GM06990 (cell line): ENCODE results near the gene AGAP1.

ENCODE experiments used
- DNase-seq: peaks from one replicate; pipeline ENCODE4 v3.0.0-alpha.2; 2011; ENCODE audit not compliant: insufficient read length; ENCODE audit errors: extremely low read depth
- H3K27me3 ChIP-seq: replicated peaks from 2 replicates; pipeline ENCODE4 v1.6.0; 2011; ENCODE audit warnings: low read length; ENCODE audit not compliant: control insufficient read depth, insufficient read depth
- H3K36me3 ChIP-seq: 2 replicates; pipeline ENCODE4 v1.5.1; 2011; ENCODE audit warnings: low read length; ENCODE audit not compliant: control insufficient read depth, insufficient read depth
- H3K4me3 ChIP-seq: replicated peaks from 2 replicates; pipeline ENCODE4 v1.5.1; 2011; ENCODE audit warnings: low read depth, mild to moderate bottlenecking, control low read depth, low read length
- TF ChIP-seq, protein P1 (sequence below): IDR thresholded peaks from 2 replicates; pipeline ENCODE4 v1.5.1; 2011; ENCODE audit warnings: low read length, control low read depth, mild to moderate bottlenecking, inconsistent platforms; ENCODE audit not compliant: insufficient read depth, poor library complexity, severe bottlenecking

Gene AGAP1

DNA sequence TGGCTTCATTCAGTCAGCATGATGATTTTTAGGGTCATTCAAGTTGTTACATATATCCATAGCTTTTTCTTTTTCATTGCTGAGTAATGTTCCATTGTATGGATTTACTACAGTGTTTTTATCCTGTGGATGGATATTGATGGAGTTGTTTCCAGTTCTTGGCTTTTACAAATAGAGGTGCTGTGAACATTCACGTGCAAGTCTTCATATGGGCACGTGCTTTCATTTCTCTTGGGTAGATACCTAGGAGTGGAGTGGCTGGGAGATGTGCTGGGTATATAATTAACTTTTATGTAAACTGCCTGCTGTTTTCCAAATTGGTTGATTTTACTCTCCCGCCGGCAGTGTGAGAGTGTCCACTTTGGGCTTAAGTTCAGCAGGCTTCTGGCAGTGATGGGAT lies 16.5 kb downstream of the AGAP1 start:
- DNase-seq = no peak
- no peak overlapping the region for H3K4me3 ChIP-seq
- TF ChIP-seq, protein P1, sequence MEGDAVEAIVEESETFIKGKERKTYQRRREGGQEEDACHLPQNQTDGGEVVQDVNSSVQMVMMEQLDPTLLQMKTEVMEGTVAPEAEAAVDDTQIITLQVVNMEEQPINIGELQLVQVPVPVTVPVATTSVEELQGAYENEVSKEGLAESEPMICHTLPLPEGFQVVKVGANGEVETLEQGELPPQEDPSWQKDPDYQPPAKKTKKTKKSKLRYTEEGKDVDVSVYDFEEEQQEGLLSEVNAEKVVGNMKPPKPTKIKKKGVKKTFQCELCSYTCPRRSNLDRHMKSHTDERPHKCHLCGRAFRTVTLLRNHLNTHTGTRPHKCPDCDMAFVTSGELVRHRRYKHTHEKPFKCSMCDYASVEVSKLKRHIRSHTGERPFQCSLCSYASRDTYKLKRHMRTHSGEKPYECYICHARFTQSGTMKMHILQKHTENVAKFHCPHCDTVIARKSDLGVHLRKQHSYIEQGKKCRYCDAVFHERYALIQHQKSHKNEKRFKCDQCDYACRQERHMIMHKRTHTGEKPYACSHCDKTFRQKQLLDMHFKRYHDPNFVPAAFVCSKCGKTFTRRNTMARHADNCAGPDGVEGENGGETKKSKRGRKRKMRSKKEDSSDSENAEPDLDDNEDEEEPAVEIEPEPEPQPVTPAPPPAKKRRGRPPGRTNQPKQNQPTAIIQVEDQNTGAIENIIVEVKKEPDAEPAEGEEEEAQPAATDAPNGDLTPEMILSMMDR = no peak
- no peaks in the 10 kb centered on the region for H3K27me3 ChIP-seq
- H3K36me3 ChIP-seq = no peaks in the 10 kb centered on the region

DNA sequence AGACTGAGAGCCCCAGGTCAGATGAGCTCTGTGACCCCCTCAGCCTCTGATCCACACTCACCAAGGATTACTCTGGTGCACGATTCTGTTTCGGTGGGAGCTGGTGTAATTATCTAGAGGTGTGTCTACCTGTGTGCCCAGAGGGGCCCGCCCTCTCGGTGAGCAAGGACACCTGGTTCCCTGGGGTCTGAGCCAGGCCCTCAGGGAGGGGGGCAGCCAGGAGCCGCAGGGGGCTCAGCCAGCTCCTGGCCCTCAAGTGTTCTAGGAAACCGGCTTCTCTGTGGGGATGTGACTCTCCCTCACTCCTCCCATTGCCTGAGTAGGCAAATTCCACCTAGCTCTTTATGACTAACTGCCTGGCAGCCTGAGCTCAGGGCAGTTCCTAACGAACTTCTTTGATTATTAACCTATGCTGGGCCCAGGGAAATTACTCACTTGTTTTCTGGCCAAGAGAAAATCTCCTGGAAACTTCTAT lies 17.4 kb downstream of the AGAP1 start:
- no peak for DNase-seq
- Histone ChIP-seq H3K27me3 (no peaks in the 10 kb centered on the region), H3K4me3 (no peak overlapping the region), H3K36me3 (no peaks in the 10 kb centered on the region)
- TF ChIP-seq, protein P1 = no peak

DNA sequence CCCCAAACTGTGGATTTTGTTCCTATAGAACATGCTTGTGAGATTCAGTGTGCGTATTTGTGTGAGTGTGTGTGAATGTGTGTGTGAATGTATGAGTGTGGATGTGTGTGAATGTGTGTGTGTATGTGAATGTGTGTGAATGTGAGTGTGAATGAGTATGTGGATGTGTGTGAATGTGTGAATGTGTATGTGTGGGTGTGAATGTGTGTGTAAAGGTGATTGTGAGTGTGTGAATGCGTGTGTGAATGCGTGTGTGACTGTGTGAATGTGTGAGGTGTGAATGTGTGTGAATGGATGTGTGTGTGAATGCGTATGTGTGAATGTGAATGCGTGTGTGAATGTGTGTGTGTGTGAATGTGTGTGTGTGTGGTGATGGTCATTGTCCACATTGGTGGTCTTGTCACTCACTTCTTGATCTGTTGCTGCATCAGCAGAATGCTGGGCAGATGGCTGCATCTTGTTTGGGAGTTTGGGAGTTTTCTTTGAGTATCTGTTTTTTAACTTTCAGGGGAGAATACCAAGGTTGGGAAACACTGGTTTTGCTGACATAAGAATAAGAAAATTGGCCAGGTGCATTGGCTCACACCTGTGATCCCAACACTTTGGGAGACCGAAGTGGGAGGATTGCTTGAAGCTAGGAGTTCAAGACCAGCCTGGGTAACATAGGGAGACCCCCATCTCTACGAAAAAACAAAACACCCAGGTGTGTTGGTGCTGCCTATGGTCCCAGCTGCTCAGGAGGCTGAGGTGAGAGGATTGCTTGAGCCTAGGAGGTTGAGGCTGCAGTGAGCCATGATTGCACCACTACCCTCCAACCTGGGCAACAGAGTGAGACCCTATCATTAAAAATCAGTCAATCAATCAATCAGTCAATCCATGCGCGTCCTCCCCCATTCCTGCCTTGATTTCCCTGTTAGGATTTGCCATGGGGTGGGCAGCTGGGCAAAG lies 18.2 kb downstream of the AGAP1 start:
- Histone ChIP-seq H3K27me3 (no peaks in the 10 kb centered on the region), H3K4me3 (no peak overlapping the region), H3K36me3 (no peaks in the 10 kb centered on the region)
- DNase-seq = no peak
- TF ChIP-seq, protein P1 = no peak

DNA sequence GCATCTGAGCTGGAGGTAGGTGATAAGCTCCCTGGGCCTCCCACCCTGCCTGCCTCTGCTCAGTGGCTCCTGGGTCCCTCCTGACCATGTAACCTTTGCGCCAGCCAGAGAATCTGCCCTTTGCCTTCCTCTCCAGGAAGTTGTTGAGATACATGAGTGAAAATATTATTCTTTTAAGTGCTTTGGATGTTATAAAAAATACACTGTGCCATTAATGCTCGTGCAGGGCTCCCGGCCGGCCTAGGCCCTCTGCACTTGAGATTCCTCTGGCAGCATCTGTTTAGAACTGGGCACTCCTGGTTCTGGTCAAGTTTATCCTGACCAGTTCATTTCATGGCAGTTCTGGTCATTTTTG lies 18.8 kb downstream of the AGAP1 start:
- TF ChIP-seq, protein P1 = no peak
- Histone ChIP-seq H3K36me3 (no peaks in the 10 kb centered on the region), H3K27me3 (no peaks in the 10 kb centered on the region), H3K4me3 (no peak overlapping the region)
- no peak for DNase-seq

DNA sequence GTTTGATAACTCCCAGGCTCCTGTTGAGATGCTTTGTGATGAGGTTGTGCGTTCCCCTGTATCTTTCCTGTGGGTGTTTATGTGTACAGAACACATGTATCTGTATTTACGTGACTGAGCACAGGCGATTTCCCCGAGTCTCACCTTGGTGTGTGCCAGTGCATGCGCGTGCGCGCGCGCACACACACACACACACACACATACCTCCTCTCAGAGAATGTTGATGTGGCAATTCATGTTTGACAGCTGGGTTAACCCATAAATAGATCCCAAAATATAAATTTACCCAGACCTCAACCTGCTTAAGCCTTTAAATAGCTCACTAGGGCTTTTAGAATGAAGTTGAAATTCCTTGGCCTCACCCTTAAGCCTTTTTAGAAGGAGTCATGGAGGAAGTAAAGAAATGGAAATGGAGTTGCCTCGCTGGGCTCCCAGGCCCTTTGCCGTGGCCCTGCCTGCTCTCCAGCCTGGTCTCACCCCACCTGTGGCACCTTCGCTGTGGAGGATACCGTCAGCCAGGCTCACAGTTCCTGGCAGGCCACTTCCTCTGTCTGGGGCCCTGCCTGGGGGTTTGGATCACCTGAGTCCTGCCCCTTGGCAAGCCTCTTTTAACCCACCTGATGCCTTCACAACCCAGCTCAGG lies 20.3 kb downstream of the AGAP1 start:
- H3K27me3 ChIP-seq = no peaks in the 10 kb centered on the region
- TF ChIP-seq, protein P1 = no peak
- H3K36me3 ChIP-seq = no peaks in the 10 kb centered on the region
- DNase-seq = no peak
- H3K4me3 ChIP-seq = no peak overlapping the region
